IPS DF 6.9 (cell line): ENCODE measurements around the gene DDOST.
"Not testable (repeated sequence)": the region's sequence is repeated elsewhere in the genome, so short reads cannot be mapped to it uniquely, and the experiment has no call there.

Experiments used
- DNase-seq: peaks from one replicate; pipeline ENCODE4 v3.0.0-alpha.2; 2013; ENCODE audit warnings: low read depth, low spot score
- H3K27ac ChIP-seq: one replicate; pipeline ENCODE4 v1.5.1; 2013; ENCODE audit warnings: low read length, control low read depth
- H3K27me3 ChIP-seq: 2 replicates; pipeline ENCODE4 v1.6.1; 2013; ENCODE audit warnings: mild to moderate bottlenecking, low read length; ENCODE audit not compliant: control insufficient read depth, insufficient read depth
- H3K36me3 ChIP-seq: 2 replicates; pipeline ENCODE4 v1.6.1; 2013; ENCODE audit warnings: low read length; ENCODE audit not compliant: control insufficient read depth, insufficient read depth
- H3K4me1 ChIP-seq: 2 replicates; pipeline ENCODE4 v1.6.1; 2013; ENCODE audit warnings: low read length; ENCODE audit not compliant: control insufficient read depth, insufficient read depth
- H3K4me3 ChIP-seq: 2 replicates; pipeline ENCODE4 v1.5.1; 2013; ENCODE audit warnings: mild to moderate bottlenecking, low read length
- H3K9me3 ChIP-seq: 2 replicates; pipeline ENCODE4 v1.6.1; 2013; ENCODE audit warnings: low read length, inconsistent platforms; ENCODE audit not compliant: control insufficient read depth, insufficient read depth
- WGBS: extraction: QIAGEN DNeasy Blood & Tissue Kit; methylation state at CpG from one replicate; pipeline ENCODE4 v1.1.7; 2013; ENCODE audit warnings: mixed read lengths, missing lambda C conversion rate; ENCODE audit not compliant: insufficient read length, insufficient coverage; 5-methylcytosine and 5-hydroxymethylcytosine counted together

DDOST gene

DNA sequence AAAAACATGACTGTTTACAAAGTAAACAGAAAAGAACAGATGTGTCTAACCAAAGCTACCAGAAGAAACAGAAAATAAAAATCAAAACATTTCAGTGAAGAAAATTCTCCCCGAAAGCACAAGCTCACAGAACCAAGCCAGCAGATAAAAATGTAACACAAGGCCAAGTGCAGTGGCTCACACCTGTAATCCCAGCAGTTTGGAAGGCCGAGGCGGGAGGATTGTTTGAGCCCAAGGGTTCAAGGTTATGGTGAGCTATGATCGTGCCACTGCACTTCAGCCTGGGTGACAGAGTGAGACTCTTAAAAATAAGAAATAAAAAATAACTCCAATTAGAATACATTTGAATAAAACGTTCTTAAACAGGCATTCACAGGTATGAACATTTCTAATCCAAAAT, 19.1 kb upstream of the DDOST start:
- Histone ChIP-seq H3K9me3 (no peaks in the 10 kb centered on the region), H3K36me3 (no peaks in the 10 kb centered on the region; the same call in none of the 2 replicates), H3K27ac (no peak overlapping the region), H3K4me1 (no peaks in the 10 kb centered on the region; the same call in 1 of the 2 replicates), H3K4me3 (no peak overlapping the region), H3K27me3 (no peaks in the 10 kb centered on the region)
- WGBS: no CpG with 5 or more reads among the region's 5 CpGs
- DNase-seq: no peak

DNA sequence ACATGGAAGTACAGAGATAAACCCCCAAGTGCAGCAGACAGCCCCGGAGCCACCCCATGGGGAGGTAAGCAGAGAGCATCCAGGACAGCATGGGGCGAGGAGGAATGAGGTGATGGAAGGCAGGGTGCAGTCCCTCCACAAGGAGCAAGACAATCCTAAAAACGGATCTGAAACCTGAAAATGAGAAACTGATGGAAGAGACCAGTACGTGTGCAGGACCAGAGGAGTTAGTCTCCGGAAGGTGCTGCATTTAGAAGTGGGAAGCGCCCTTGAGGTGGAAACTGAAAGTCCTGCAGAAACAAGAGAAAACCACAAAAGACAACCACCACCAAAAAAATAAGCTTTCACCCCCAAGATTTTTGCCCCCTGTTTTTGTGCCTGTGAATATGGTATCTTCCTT, 17.4 kb upstream of the DDOST start:
- Histone ChIP-seq H3K27me3 (no peaks in the 10 kb centered on the region), H3K9me3 (no peaks in the 10 kb centered on the region), H3K27ac (no peak overlapping the region), H3K36me3 (no peaks in the 10 kb centered on the region; the same call in none of the 2 replicates), H3K4me1 (no peaks in the 10 kb centered on the region), H3K4me3 (no peak overlapping the region)
- DNase-seq: no peak
- WGBS: no CpG with 5 or more reads among the region's 6 CpGs

DNA sequence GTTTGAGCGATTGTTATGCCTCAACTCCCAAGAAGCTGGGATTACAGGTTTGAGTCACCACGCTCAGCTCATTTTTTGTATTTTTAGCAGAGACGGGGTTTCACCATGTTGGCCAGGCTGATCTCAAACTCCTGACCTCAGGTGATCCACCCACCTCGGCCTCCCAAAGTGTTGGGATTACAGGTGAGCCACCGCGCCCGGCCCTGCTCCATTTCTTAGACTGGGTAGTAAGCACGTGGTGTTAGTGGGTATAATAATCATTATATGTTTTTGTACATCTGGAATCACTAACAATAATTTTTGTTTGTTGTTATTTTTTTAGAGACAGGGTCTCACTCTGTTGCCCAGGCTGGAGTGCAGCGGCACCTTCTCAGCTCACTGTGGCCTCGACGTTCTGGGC, 12.5 kb upstream of the DDOST start:
- not testable (repeated sequence) for H3K9me3 ChIP-seq, H3K27ac ChIP-seq, H3K27me3 ChIP-seq, H3K36me3 ChIP-seq, H3K4me3 ChIP-seq, H3K4me1 ChIP-seq, DNase-seq
- no CpG with 5 or more reads among the region's 11 CpGs for WGBS

DNA sequence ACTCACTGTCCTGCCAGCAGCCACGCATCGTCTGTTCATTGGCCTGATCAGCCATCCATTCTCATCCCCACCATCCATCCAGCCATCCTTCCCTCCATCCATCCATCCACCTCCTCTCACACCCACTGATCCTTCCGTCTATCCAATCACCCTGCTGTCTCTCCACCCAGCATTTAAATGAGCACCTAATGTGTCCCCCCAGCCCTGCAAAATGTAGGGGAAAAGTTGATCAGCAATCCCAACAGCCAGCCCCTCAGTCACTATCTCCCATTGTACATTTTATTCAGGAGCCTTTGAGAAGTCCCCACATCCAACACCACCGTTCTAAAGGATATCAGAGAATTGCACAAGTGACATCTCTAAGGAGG, 11.1 kb upstream of the DDOST start:
- H3K27ac ChIP-seq: no peak overlapping the region
- peaks cover 6% of the 10 kb centered on the region; the same call in 1 of the 2 replicates for H3K36me3 ChIP-seq
- DNase-seq: no peak
- 100% methylated on average over 1 of the region's 4 CpGs for WGBS
- no peak overlapping the region for H3K4me3 ChIP-seq
- H3K9me3 ChIP-seq: no peaks in the 10 kb centered on the region
- H3K4me1 ChIP-seq: no peaks in the 10 kb centered on the region
- H3K27me3 ChIP-seq: no peaks in the 10 kb centered on the region

DNA sequence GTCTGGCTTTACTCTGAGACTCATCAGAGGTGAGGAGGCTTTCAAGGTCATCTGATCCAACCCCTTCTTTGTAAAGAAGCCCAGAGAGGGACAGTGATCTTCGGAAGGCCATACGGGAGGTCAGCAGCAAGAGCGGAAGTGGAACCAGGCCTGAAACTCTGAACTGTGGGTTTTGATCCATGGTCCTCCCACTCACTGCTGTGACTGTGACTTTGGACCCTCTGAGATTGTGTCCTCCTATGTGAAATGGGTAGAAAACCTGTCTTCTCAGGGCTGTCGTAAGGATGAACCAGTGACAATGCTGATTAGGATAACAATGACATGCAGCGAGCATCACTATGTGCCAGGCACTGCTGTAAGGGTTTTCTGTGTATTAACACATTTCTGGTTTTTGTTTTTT, 9.8 kb upstream of the DDOST start:
- no peak overlapping the region for H3K4me3 ChIP-seq
- H3K27me3 ChIP-seq: no peaks in the 10 kb centered on the region
- H3K36me3 ChIP-seq: peaks cover 6% of the 10 kb centered on the region; the same call in 1 of the 2 replicates
- no peaks in the 10 kb centered on the region for H3K9me3 ChIP-seq
- no peak overlapping the region for H3K27ac ChIP-seq
- no peak for DNase-seq
- no peaks in the 10 kb centered on the region for H3K4me1 ChIP-seq
- WGBS: no CpG with 5 or more reads among the region's 5 CpGs

DNA sequence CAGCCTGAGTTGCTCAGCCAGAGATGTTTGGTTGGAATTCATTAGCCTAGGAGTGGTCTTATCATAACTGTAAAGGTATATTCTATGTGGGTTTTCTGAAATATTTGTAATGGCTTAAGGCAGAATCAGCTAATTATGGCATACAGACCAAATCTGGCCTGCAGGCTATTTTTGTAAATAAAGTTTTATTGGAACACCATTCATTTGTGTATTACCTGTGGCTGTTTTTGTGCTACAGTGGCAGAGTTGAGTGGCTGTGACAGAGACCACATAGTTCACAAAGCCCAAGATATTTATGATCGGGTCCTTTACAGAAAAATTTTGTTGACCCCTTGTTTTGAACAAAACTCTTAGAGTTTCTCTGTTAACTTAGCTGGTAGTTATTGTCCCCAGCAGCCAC, 7.4 kb upstream of the DDOST start:
- peaks cover 6% of the 10 kb centered on the region; the same call in 1 of the 2 replicates for H3K36me3 ChIP-seq
- DNase-seq: no peak
- WGBS: no CpG with 5 or more reads among the region's 1 CpG

DNA sequence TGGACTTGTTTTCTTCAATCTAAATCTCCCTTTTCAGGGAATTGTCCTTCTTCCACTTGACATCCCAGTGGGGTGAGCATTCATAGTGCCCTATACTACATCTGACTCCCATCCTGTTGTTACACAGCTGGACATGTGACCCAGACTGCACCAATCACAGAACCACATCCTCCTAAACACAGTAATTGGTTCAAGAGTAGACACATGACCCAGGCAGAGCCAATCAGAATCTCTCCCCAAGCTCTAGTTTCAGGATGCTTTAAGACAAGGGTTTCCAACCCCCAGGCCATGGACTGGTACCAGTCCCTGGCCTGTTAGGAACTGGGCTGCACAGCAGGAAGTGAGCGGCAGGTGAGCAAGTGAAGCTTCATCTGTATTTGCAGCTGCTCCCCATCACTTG, 5.6 kb upstream of the DDOST start:
- WGBS: no CpG with 5 or more reads among the region's 1 CpG
- Histone ChIP-seq H3K27ac (no peak overlapping the region), H3K27me3 (no peaks in the 10 kb centered on the region), H3K4me3 (no peak overlapping the region), H3K9me3 (no peaks in the 10 kb centered on the region), H3K36me3 (peaks cover 3% of the 10 kb centered on the region; the same call in 1 of the 2 replicates), H3K4me1 (no peaks in the 10 kb centered on the region)
- DNase-seq: no peak

More for the DNA sequence above, 7.4 kb upstream of the DDOST start:
- no peak overlapping the region for H3K4me3 ChIP-seq
- H3K9me3 ChIP-seq: no peaks in the 10 kb centered on the region
- H3K27ac ChIP-seq: no peak overlapping the region
- H3K4me1 ChIP-seq: no peaks in the 10 kb centered on the region
- H3K27me3 ChIP-seq: no peaks in the 10 kb centered on the region

DNA sequence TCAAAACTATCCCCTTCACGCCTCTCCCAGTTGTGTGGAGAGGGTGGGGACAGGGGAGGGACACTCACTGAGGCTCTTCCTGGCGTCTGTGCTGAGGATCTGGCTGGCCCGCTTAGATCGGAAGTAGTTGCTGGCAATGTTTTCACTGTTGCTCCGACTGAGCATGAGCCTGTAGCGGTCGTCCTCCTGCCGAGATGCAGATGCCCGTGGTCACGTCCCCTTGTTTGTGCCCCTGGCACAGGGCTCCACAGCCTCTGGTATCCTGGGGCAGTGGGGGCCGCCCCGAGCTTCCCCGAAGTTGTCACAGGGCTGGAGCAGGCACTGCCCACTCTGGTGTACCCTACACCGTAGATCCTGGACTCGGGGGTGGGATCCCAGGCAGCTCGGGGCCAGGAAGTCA, 5.0 kb upstream of the DDOST start:
- H3K9me3 ChIP-seq: no peaks in the 10 kb centered on the region
- WGBS: no CpG with 5 or more reads among the region's 16 CpGs
- H3K4me1 ChIP-seq: no peaks in the 10 kb centered on the region
- H3K36me3 ChIP-seq: no peaks in the 10 kb centered on the region
- no peak overlapping the region for H3K27ac ChIP-seq
- no peaks in the 10 kb centered on the region for H3K27me3 ChIP-seq
- DNase-seq: no peak
- no peak overlapping the region for H3K4me3 ChIP-seq

DNA sequence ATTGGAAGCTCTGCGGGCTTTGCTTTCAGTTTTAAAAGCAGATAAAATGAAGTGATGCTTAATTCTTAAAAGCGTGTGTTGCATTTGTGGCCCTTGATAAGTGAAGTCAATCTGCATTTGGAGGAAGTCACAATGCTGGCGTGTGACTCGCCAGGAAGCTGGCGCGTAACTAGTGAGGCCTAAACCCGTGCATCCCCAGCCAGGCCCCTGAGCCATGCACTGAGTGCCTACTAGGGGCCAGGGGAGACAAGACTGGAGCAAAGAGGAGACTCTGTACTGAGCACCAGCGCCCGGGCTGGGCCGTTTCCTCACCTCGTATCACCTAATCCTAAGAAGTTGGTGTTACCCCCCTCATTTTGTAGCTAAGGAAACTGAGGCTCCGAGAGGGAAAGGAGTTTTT, 4.6 kb upstream of the DDOST start:
- Histone ChIP-seq H3K36me3 (no peaks in the 10 kb centered on the region), H3K27me3 (no peaks in the 10 kb centered on the region), H3K27ac (no peak overlapping the region), H3K4me1 (no peaks in the 10 kb centered on the region), H3K4me3 (no peak overlapping the region), H3K9me3 (no peaks in the 10 kb centered on the region)
- no peak for DNase-seq
- WGBS: no CpG with 5 or more reads among the region's 12 CpGs

DNA sequence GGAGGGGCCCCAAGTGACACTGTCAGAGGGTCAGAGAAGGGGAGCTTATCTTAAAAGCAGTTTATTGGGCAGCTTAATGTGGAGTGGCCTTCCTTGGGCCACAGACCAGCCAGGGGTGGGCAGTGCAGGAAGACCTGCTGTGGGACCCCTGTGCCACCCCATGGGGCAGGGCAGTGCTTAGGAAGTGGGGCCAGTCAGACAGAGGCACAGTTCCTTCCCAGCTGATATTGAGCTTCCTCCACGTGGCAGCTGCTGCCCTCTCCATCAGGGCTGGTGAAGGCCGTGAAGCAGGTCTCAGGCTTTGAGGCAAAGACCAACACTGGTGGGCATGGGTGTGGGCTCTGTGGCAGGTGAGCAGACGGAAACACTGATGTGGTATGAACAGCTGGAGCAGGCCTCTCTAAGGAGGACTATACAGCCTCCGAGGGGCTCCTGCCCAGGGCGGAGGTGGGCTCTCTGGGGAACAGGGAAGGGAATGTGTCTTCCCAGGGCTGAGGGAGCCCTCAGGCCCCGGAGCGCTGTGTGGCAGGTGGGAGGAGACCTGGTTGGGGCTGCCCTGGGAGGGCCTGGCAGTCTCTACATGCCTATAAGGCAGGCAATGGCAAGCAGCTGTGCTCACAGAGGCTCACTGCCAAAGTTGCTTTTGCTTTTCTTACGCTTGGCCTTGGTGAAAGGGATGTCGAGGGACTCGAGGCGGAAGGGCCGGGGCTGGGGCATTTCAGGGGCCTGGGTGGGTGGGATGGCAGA, 3.0 kb upstream of the DDOST start:
- Histone ChIP-seq H3K27me3 (no peaks in the 10 kb centered on the region), H3K4me1 (no peaks in the 10 kb centered on the region), H3K36me3 (no peaks in the 10 kb centered on the region), H3K4me3 (no peak overlapping the region), H3K27ac (no peak overlapping the region), H3K9me3 (no peaks in the 10 kb centered on the region)
- DNase-seq: no peak
- no CpG with 5 or more reads among the region's 12 CpGs for WGBS

DNA sequence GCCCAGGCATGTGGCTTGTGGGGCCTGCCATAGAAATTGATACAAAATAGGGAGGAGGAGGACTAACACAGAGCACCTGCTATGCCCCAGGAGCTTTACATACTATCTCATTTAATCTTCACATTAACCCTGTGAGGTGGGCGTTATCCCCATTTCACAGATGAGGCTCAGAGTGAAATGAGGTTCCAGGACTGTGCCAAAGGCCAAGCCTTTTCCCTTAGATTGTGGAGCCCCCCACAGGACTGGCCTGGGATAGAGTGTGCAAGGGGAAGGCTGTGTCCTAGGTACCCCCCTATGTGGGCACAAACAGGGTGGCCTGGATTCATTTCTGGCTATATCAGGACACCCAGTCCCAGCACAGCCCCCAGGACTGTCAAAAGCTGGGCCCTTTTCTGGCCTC, 2.2 kb upstream of the DDOST start:
- H3K27me3 ChIP-seq: no peaks in the 10 kb centered on the region
- DNase-seq: no peak
- H3K27ac ChIP-seq: no peak overlapping the region
- WGBS: no CpG with 5 or more reads among the region's 1 CpG
- no peaks in the 10 kb centered on the region for H3K36me3 ChIP-seq
- no peaks in the 10 kb centered on the region for H3K9me3 ChIP-seq
- H3K4me1 ChIP-seq: no peaks in the 10 kb centered on the region
- H3K4me3 ChIP-seq: no peak overlapping the region
